DOHH2 (cell line): ENCODE data around the gene ITGA3.

Experiments
- CTCF ChIP-seq: fragments of 200-600 bp; sonication (generic); IDR thresholded peaks from one replicate; pipeline ENCODE4 v1.5.1; 2014; ENCODE audit warnings: antibody characterized with exemption, mild to moderate bottlenecking, low read depth, low read length; ENCODE audit not compliant: poor library complexity, severe bottlenecking
- EZH2phosphoT487 ChIP-seq: fragments of 200-600 bp; sonication (generic); IDR thresholded peaks from 2 replicates; pipeline ENCODE4 v1.6.1; 2017; ENCODE audit warnings: borderline replicate concordance, mild to moderate bottlenecking, antibody characterized with exemption, low read length, moderate library complexity, mixed read lengths

GRCh38 chr17:50072925-50073324 lies 17.0 kb downstream of the ITGA3 start:
- TF ChIP-seq CTCF: no peak
- no peak for TF ChIP-seq EZH2phosphoT487
